ENCODE measurements around the gene COL26A1. TPM values are rescaled to one million over a fixed set of nuclear protein-coding genes. Genes with fewer than 3 reads are reported as not detected.

The COL26A1 gene
- total RNA-seq, 6 donors from 2014 or later: 0.20 to 1.0 (median 0.30) TPM; not detected in 2

GRCh38 chr7:101531726-101532357 lies 169.2 kb downstream of the COL26A1 start:
- DNase-seq (no peak), ATAC-seq (ENCODE audit: low FRiP score in 2 of 2) (no peak)
- Histone ChIP-seq H3K36me3 (no peaks in the 10 kb centered on the region), H3K9me3 (no peaks in the 10 kb centered on the region), H3K27ac (no peak overlapping the region), H3K4me1 (peaks cover 0 to 9% (median 4%) of the 10 kb centered on the region in 4 donors), H3K4me3 (no peak overlapping the region), H3K27me3 (no peaks in the 10 kb centered on the region)
- 78 to 80% methylated on average over 16 of the region's 16 CpGs for whole genome bisulfite sequencing, 2 donors
- TF ChIP-seq EP300 (IDR thresholded peaks at IDR 0.05) (no peak), POLR2A (IDR thresholded peaks at IDR 0.05) (no peak), POLR2AphosphoS5 (IDR thresholded peaks at IDR 0.05) (no peak), CTCF (IDR thresholded peaks at IDR 0.05) (no peak)

- no peak for ATAC-seq (ENCODE audit: low FRiP score in 2 of 2)
- Histone ChIP-seq H3K4me3 (no peak overlapping the region), H3K9me3 (no peaks in the 10 kb centered on the region), H3K4me1 (peaks cover 0 to 8% (median 4%) of the 10 kb centered on the region in 4 donors), H3K36me3 (no peaks in the 10 kb centered on the region), H3K27ac (no peak overlapping the region), H3K27me3 (no peaks in the 10 kb centered on the region)
- WGBS, 2 donors: 88 to 92% methylated on average over 4 of the region's 4 CpGs
- TF ChIP-seq CTCF (IDR thresholded peaks at IDR 0.05): no peak
- TF ChIP-seq POLR2AphosphoS5 (IDR thresholded peaks at IDR 0.05): no peak
- no peak for TF ChIP-seq EP300 (IDR thresholded peaks at IDR 0.05)
- no peak for TF ChIP-seq POLR2A (IDR thresholded peaks at IDR 0.05)
- no peak for DNase-seq
Observed at GRCh38 chr7:101532400-101533102, 169.9 kb downstream of the COL26A1 start.

GRCh38 chr7:101533103-101533465 lies 170.4 kb downstream of the COL26A1 start:
- peaks cover 0 to 3% (median 3%) of the 10 kb centered on the region in 4 donors for H3K4me1 ChIP-seq
- ATAC-seq (ENCODE audit: low FRiP score in 2 of 2): no peak
- WGBS, 2 donors: 93 to 94% methylated on average over 3 to 7 of the region's 7 CpGs

GRCh38 chr7:101534015-101534803 lies 171.5 kb downstream of the COL26A1 start:
- no peak for DNase-seq
- 75 to 78% methylated on average over 7 to 8 of the region's 8 CpGs for WGBS, 2 donors
- Histone ChIP-seq H3K27ac (no peak overlapping the region), H3K9me3 (no peaks in the 10 kb centered on the region), H3K27me3 (no peaks in the 10 kb centered on the region), H3K4me3 (no peak overlapping the region), H3K36me3 (no peaks in the 10 kb centered on the region), H3K4me1 (peaks cover 0 to 3% (median 0%) of the 10 kb centered on the region in 4 donors)
- no peak for ATAC-seq (ENCODE audit: low FRiP score in 2 of 2)
- no peak for TF ChIP-seq CTCF (IDR thresholded peaks at IDR 0.05)
- TF ChIP-seq EP300 (IDR thresholded peaks at IDR 0.05): no peak
- no peak for TF ChIP-seq POLR2A (IDR thresholded peaks at IDR 0.05)
- no peak for TF ChIP-seq POLR2AphosphoS5 (IDR thresholded peaks at IDR 0.05)

More at GRCh38 chr7:101533103-101533465, 170.4 kb downstream of the COL26A1 start:
- H3K27me3 ChIP-seq: no peaks in the 10 kb centered on the region
- no peaks in the 10 kb centered on the region for H3K36me3 ChIP-seq
- H3K4me3 ChIP-seq: no peak overlapping the region
- H3K27ac ChIP-seq: no peak overlapping the region
- TF ChIP-seq CTCF (IDR thresholded peaks at IDR 0.05) (no peak), POLR2AphosphoS5 (IDR thresholded peaks at IDR 0.05) (no peak), POLR2A (IDR thresholded peaks at IDR 0.05) (no peak), EP300 (IDR thresholded peaks at IDR 0.05) (no peak)
- no peak for DNase-seq
- H3K9me3 ChIP-seq: no peaks in the 10 kb centered on the region
